Mesendoderm (in vitro differentiated cells): ENCODE data around the gene MRPS18B.

ENCODE experiments used
- DNase-seq: peaks from one replicate; pipeline ENCODE4 v3.0.0; 2013
- H2AK5ac ChIP-seq: 2 replicates; pipeline ENCODE4 v1.6.1; 2013; ENCODE audit warnings: low read length, inconsistent platforms
- H2BK120ac ChIP-seq: 2 replicates; pipeline ENCODE4 v1.6.1; 2013; ENCODE audit warnings: low read depth, mild to moderate bottlenecking, low read length, moderate library complexity, mixed read lengths
- H2BK15ac ChIP-seq: replicated peaks from 2 replicates; pipeline ENCODE4 v1.6.1; 2013; ENCODE audit warnings: low read depth, mild to moderate bottlenecking, moderate library complexity
- H2BK5ac ChIP-seq: 2 replicates; pipeline ENCODE4 v1.6.1; 2013; ENCODE audit warnings: low read length, inconsistent platforms
- H3K18ac ChIP-seq: 2 replicates; pipeline ENCODE4 v1.6.1; 2013; ENCODE audit warnings: mild to moderate bottlenecking, low read length, mixed read lengths
- H3K23ac ChIP-seq: one replicate; pipeline ENCODE4 v1.6.1; 2013; ENCODE audit warnings: low read length
- H3K27ac ChIP-seq: 2 replicates; pipeline ENCODE4 v1.5.1; 2013; ENCODE audit warnings: low read depth, mild to moderate bottlenecking, inconsistent platforms, low read length, moderate library complexity
- H3K27me3 ChIP-seq: 2 replicates; pipeline ENCODE4 v1.6.1; 2013; ENCODE audit warnings: low read length, control low read depth, mild to moderate bottlenecking, inconsistent platforms; ENCODE audit not compliant: insufficient read depth, poor library complexity
- H3K36me3 ChIP-seq: 2 replicates; pipeline ENCODE4 v1.6.1; 2013; ENCODE audit warnings: low read length, inconsistent platforms; ENCODE audit not compliant: control insufficient read depth, insufficient read depth
- H3K4ac ChIP-seq: one replicate; pipeline ENCODE4 v1.6.1; 2013; ENCODE audit warnings: low read depth, mild to moderate bottlenecking, low read length, moderate library complexity
- H3K4me1 ChIP-seq: 2 replicates; pipeline ENCODE4 v1.6.1; 2013; ENCODE audit warnings: low read depth, low read length, inconsistent platforms; ENCODE audit not compliant: control insufficient read depth
- H3K4me2 ChIP-seq: 2 replicates; pipeline ENCODE4 v1.6.1; 2013; ENCODE audit warnings: low read length
- H3K4me3 ChIP-seq: 2 replicates; pipeline ENCODE4 v1.5.1; 2013; ENCODE audit warnings: mild to moderate bottlenecking, low read length
- H3K56ac ChIP-seq: one replicate; pipeline ENCODE4 v1.6.1; 2013; ENCODE audit warnings: low read length
- H3K79me1 ChIP-seq: 2 replicates; pipeline ENCODE4 v1.6.1; 2013; ENCODE audit warnings: low read length, inconsistent platforms
- H3K79me2 ChIP-seq: 2 replicates; pipeline ENCODE4 v1.6.1; 2013; ENCODE audit warnings: mild to moderate bottlenecking, low read length; ENCODE audit not compliant: control insufficient read depth, insufficient read depth
- H3K9ac ChIP-seq: 2 replicates; pipeline ENCODE4 v1.6.1; 2013; ENCODE audit warnings: low read length, inconsistent platforms
- H4K5ac ChIP-seq: one replicate; pipeline ENCODE4 v1.6.1; 2013; ENCODE audit warnings: low read length
- H4K8ac ChIP-seq: one replicate; pipeline ENCODE4 v1.6.1; 2013; ENCODE audit warnings: low read depth, mild to moderate bottlenecking, control low read depth, low read length, moderate library complexity
- WGBS: extraction: QIAGEN DNeasy Blood & Tissue Kit; methylation state at CpG from one replicate; pipeline ENCODE4 v1.1.7; 2013; ENCODE audit warnings: low lambda C conversion rate, missing lambda C conversion rate; ENCODE audit not compliant: insufficient coverage; ENCODE audit errors: extremely low coverage; 5-methylcytosine and 5-hydroxymethylcytosine counted together

MRPS18B gene

GRCh38 chr6:30613251-30614043, 4.2 kb upstream of the MRPS18B start:
- H3K4me1 ChIP-seq: peaks cover 4% of the 10 kb centered on the region
- no peak overlapping the region for H3K27ac ChIP-seq
- H3K4ac ChIP-seq: no peak overlapping the region
- H3K4me2 ChIP-seq: peak overlapping the region; percentile 10
- no peak overlapping the region for H4K5ac ChIP-seq
- H3K23ac ChIP-seq: no peak overlapping the region
- H4K8ac ChIP-seq: no peak overlapping the region
- peaks cover 9% of the 10 kb centered on the region for H3K36me3 ChIP-seq
- no peak overlapping the region for H2BK15ac ChIP-seq
- H3K79me2 ChIP-seq: peaks cover 14% of the 10 kb centered on the region
- H3K79me1 ChIP-seq: peaks cover 7% of the 10 kb centered on the region
- no peak overlapping the region for H3K4me3 ChIP-seq
- H3K27me3 ChIP-seq: no peaks in the 10 kb centered on the region
- peak overlapping the region; percentile 19 for H3K9ac ChIP-seq
- H3K56ac ChIP-seq: no peak overlapping the region
- H2AK5ac ChIP-seq: no peak overlapping the region
- no peak overlapping the region for H2BK120ac ChIP-seq
- DNase-seq: no peak
- H2BK5ac ChIP-seq: no peak overlapping the region
- no peak overlapping the region for H3K18ac ChIP-seq

- Histone ChIP-seq H3K36me3 (peaks cover 5% of the 10 kb centered on the region), H3K27ac (no peak overlapping the region), H3K9ac (peak overlapping the region; percentile 66), H3K23ac (no peak overlapping the region), H2BK15ac (no peak overlapping the region), H3K4me3 (peak overlapping the region; percentile 22), H3K4me2 (peak overlapping the region; percentile 51), H2AK5ac (no peak overlapping the region), H4K8ac (no peak overlapping the region), H3K79me2 (peaks cover 16% of the 10 kb centered on the region), H3K18ac (no peak overlapping the region), H3K56ac (peak overlapping the region; percentile 86), H4K5ac (no peak overlapping the region), H3K27me3 (no peaks in the 10 kb centered on the region), H2BK5ac (no peak overlapping the region), H3K4ac (no peak overlapping the region), H3K79me1 (peaks cover 8% of the 10 kb centered on the region), H2BK120ac (no peak overlapping the region), H3K4me1 (peaks cover 6% of the 10 kb centered on the region)
- WGBS: no CpG with 5 or more reads among the region's 8 CpGs
- no peak for DNase-seq
Observed at GRCh38 chr6:30614044-30614842, 3.4 kb upstream of the MRPS18B start.

DNA sequence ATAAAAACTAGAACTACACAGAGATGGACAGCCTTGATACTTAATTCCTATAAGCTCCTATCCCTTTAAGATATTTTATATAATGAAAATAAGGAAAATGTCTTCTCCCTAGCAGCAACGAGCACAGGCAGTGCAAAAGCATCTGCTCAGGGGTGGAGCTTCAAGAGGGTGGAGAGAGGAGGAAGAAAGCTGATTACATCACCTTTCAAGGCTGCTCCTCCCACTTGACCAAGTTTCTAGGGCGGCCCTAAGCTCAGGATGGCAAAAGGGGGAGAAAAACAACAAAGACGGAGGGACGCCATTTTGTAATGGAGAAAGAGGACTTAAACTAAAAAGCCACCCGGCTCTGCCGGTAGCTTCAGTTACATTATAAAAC, 2.8 kb upstream of the MRPS18B start:
- no peak overlapping the region for H3K56ac ChIP-seq
- H3K4ac ChIP-seq: no peak overlapping the region
- H2AK5ac ChIP-seq: no peak overlapping the region
- no peak overlapping the region for H3K23ac ChIP-seq
- peaks cover 4% of the 10 kb centered on the region for H3K36me3 ChIP-seq
- H3K4me1 ChIP-seq: peaks cover 6% of the 10 kb centered on the region
- WGBS: no CpG with 5 or more reads among the region's 6 CpGs
- peak; percentile 99 for DNase-seq
- no peak overlapping the region for H2BK15ac ChIP-seq
- no peak overlapping the region for H3K4me3 ChIP-seq
- H3K18ac ChIP-seq: no peak overlapping the region
- H3K9ac ChIP-seq: peak overlapping the region; percentile 66
- no peak overlapping the region for H3K27ac ChIP-seq
- no peak overlapping the region for H4K5ac ChIP-seq
- H3K79me1 ChIP-seq: peaks cover 11% of the 10 kb centered on the region
- no peak overlapping the region for H3K4me2 ChIP-seq
- no peaks in the 10 kb centered on the region for H3K27me3 ChIP-seq
- H3K79me2 ChIP-seq: peaks cover 16% of the 10 kb centered on the region
- no peak overlapping the region for H2BK120ac ChIP-seq
- no peak overlapping the region for H4K8ac ChIP-seq
- H2BK5ac ChIP-seq: no peak overlapping the region

- Histone ChIP-seq H3K4me1 (peaks cover 6% of the 10 kb centered on the region), H3K4ac (no peak overlapping the region), H3K4me3 (peak overlapping the region; percentile 95), H2BK5ac (no peak overlapping the region), H3K79me1 (peaks cover 11% of the 10 kb centered on the region), H3K56ac (peak overlapping the region; percentile 98), H2BK15ac (no peak overlapping the region), H3K4me2 (peak overlapping the region; percentile 88), H3K18ac (peak overlapping the region; percentile 76), H3K36me3 (peaks cover 4% of the 10 kb centered on the region), H4K5ac (no peak overlapping the region), H3K27me3 (no peaks in the 10 kb centered on the region), H2AK5ac (no peak overlapping the region), H3K27ac (peak overlapping the region; percentile 85), H2BK120ac (no peak overlapping the region), H3K79me2 (peaks cover 16% of the 10 kb centered on the region), H3K23ac (no peak overlapping the region), H3K9ac (peak overlapping the region; percentile 99), H4K8ac (no peak overlapping the region)
- DNase-seq: peak; percentile 96
- WGBS: no CpG with 5 or more reads among the region's 10 CpGs
Observed at GRCh38 chr6:30615219-30615957, 2.3 kb upstream of the MRPS18B start.

DNA sequence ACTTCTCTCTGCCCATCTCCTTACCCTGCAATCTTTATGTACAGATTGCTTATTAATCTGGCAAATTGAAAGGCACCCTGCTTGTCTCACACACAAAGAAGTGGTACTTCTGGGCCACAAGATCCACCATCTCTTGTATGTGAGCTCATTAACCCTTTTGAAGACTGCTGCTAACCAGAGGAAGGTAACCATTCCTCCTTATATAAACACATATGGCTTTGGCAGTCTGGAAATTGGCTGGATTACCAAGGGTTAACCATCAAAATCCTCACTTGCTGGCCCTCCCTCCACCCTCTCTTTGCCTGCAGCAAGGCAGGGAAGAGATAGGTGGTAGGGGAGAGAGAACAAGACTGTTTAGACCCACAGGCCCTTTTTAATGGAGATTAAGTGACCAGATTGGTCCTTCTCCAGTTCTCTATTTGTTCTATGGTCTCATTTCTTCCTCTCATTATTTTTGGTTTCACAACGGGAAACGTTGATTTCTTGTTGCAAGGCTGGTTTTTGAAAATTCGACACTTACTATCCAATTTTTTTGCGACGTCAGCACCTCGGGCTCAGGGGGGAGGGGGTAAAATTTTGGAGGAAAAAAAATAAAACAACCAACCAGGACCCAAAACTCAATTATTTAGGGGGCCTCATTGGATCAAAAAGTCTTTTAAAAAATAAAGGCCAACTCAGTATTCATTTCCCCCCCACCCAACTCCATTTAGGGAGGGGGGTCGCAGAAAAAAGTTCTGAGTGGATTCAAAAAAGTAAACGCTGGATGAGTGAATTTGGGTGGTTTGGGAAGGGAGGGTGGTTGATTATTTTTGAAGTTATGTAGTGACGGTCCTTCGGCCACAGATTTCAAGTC, 1.5 kb upstream of the MRPS18B start:
- Histone ChIP-seq H4K8ac (no peak overlapping the region), H2BK120ac (peak overlapping the region; percentile 82), H3K27me3 (no peaks in the 10 kb centered on the region), H3K27ac (peak overlapping the region; percentile 47), H3K36me3 (peaks cover 5% of the 10 kb centered on the region), H3K4ac (peak overlapping the region; percentile 81), H4K5ac (peak overlapping the region; percentile 82), H3K9ac (peak overlapping the region; percentile 99), H3K79me1 (peaks cover 11% of the 10 kb centered on the region), H2AK5ac (no peak overlapping the region), H3K79me2 (peaks cover 16% of the 10 kb centered on the region), H3K18ac (peak overlapping the region; percentile 94), H2BK5ac (peak overlapping the region; percentile 6), H2BK15ac (no peak overlapping the region), H3K4me3 (peak overlapping the region; percentile 95), H3K23ac (no peak overlapping the region), H3K4me1 (peaks cover 6% of the 10 kb centered on the region), H3K56ac (peak overlapping the region; percentile 98), H3K4me2 (peak overlapping the region; percentile 88)
- WGBS: 100% methylated on average over 1 of the region's 10 CpGs
- peak; percentile 81 for DNase-seq
